Peyer's patch (tissue), 4 donors: Measurements from ENCODE around the gene SFXN3.

Experiments used
- POLR2A ChIP-seq, 2 donors: fragments of 450-650 bp; IDR thresholded peaks; one replicate each; pipeline ENCODE4 v1.5.1; 2017; ENCODE audit warnings: antibody characterized with exemption in 2 of 2, mild to moderate bottlenecking in 2 of 2, moderate library complexity in 2 of 2
- TF ChIP-seq, protein P1 (sequence below), 6 experiments: fragments of 450-650 bp in 4 of 6; fragments of 200-600 bp in 2 of 6; sonication (generic) in 1 of 6; IDR thresholded peaks; one replicate each; pipeline ENCODE4 v1.5.1; 2017 to 2019; ENCODE audit warnings: antibody characterized with exemption in 6 of 6, mild to moderate bottlenecking in 3 of 6, moderate library complexity in 1 of 6

DNA sequence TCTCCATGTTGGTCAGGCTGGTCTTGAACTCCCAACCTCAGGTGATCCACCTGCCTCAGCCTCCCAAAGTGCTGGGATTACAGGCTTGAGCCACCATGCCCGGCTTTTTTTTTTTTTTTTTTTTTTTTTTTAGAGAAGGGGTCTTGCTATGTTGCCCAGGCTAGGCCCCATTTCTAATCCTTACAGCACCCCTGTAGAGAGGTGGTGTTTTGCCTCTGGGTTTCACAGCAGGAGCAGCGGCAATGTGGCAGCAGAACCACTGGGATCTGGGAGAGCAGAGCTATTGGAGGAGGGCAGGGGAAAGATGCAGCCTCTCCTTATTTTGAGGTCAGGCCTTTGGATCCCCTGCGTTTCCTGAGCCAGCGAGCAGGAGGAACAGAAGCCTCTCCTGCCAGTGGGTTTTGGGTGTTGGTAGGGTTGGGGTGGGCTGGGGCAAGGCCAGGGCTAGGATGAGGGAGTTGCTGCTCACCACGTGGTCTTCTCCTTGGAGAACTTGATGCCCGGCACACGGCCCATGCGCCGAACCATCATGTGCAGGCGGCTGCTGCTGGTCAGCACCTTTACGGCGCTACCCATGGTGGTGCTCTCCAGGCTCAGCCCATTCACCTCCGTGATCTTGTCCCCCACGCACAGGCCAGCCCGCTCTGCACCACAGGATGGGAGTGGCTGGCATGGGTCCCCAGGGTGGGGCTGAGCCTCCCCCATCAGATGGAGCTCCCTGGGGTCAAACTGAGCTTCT is 7.9 kb upstream of the SFXN3 start:
- TF ChIP-seq POLR2A (IDR thresholded peaks at IDR 0.05) = no peak
- TF ChIP-seq, protein P1, sequence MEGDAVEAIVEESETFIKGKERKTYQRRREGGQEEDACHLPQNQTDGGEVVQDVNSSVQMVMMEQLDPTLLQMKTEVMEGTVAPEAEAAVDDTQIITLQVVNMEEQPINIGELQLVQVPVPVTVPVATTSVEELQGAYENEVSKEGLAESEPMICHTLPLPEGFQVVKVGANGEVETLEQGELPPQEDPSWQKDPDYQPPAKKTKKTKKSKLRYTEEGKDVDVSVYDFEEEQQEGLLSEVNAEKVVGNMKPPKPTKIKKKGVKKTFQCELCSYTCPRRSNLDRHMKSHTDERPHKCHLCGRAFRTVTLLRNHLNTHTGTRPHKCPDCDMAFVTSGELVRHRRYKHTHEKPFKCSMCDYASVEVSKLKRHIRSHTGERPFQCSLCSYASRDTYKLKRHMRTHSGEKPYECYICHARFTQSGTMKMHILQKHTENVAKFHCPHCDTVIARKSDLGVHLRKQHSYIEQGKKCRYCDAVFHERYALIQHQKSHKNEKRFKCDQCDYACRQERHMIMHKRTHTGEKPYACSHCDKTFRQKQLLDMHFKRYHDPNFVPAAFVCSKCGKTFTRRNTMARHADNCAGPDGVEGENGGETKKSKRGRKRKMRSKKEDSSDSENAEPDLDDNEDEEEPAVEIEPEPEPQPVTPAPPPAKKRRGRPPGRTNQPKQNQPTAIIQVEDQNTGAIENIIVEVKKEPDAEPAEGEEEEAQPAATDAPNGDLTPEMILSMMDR (IDR thresholded peaks at IDR 0.05) = no peak
